Measurements from ENCODE around the gene MMP21.

Gene MMP21

GRCh38 chr10:125801574-125801973 is 26.0 kb upstream of the MMP21 start:
- no peak overlapping the region for H3K27ac ChIP-seq
- TF ChIP-seq CTCF (conservative IDR thresholded peaks at IDR 0.05), result no peak
- no peak for TF ChIP-seq ZFX (IDR thresholded peaks at IDR 0.05)

GRCh38 chr10:125799451-125800182 is 24.0 kb upstream of the MMP21 start:
- no peak overlapping the region for H3K27ac ChIP-seq
- TF ChIP-seq CTCF (conservative IDR thresholded peaks at IDR 0.05) (no peak), ZFX (IDR thresholded peaks at IDR 0.05) (no peak)

- TF ChIP-seq CTCF (conservative IDR thresholded peaks at IDR 0.05) (no peak), ZFX (IDR thresholded peaks at IDR 0.05) (no peak)
Observed at GRCh38 chr10:125797994-125798662, 22.5 kb upstream of the MMP21 start.

GRCh38 chr10:125797424-125797823 is 21.8 kb upstream of the MMP21 start:
- H3K27ac ChIP-seq, result no peak overlapping the region
- TF ChIP-seq ZFX (IDR thresholded peaks at IDR 0.05) (no peak), CTCF (conservative IDR thresholded peaks at IDR 0.05) (no peak)

More at GRCh38 chr10:125797994-125798662, 22.5 kb upstream of the MMP21 start:
- H3K27ac ChIP-seq, result no peak overlapping the region

GRCh38 chr10:125795637-125796190 is 20.1 kb upstream of the MMP21 start:
- TF ChIP-seq CTCF (conservative IDR thresholded peaks at IDR 0.05) (no peak), ZFX (IDR thresholded peaks at IDR 0.05) (no peak)
- no peak overlapping the region for H3K27ac ChIP-seq

- TF ChIP-seq ZFX (IDR thresholded peaks at IDR 0.05) (no peak), CTCF (conservative IDR thresholded peaks at IDR 0.05) (no peak)
- no peak overlapping the region for H3K27ac ChIP-seq
Observed at GRCh38 chr10:125795128-125795527, 19.5 kb upstream of the MMP21 start.

All from C4-2B (cell line).